Activated CD4-positive, alpha-beta T cell treated with anti-CD3 and anti-CD28 coated beads, Interleukin-2, amount 10 ng/mL, durations not matched to agents 24 days and 14 days (primary cell): ENCODE measurements around the gene PTPRN2. TPM values are rescaled to one million over a fixed set of nuclear protein-coding genes. Genes with fewer than 3 reads are reported as not detected.

Experiments
- DNase-seq: peaks from one replicate; pipeline ENCODE4 v3.0.0; 2022
- H3K27ac Mint-ChIP-seq: one replicate; pipeline ENCODE4 v1.8.0; 2022; ENCODE audit warnings: mild to moderate bottlenecking, mixed read lengths
- H3K27me3 Mint-ChIP-seq: one replicate; pipeline ENCODE4 v1.8.0; 2022; ENCODE audit warnings: mixed read lengths
- H3K36me3 Mint-ChIP-seq: one replicate; pipeline ENCODE4 v1.8.0; 2022; ENCODE audit warnings: low read depth, mild to moderate bottlenecking, mixed read lengths
- H3K4me1 Mint-ChIP-seq: one replicate; pipeline ENCODE4 v1.8.0; 2021; ENCODE audit warnings: mixed read lengths
- H3K4me3 Mint-ChIP-seq: one replicate; pipeline ENCODE4 v1.8.0; 2022; ENCODE audit warnings: mild to moderate bottlenecking, moderate library complexity, mixed read lengths
- H3K9me3 Mint-ChIP-seq: one replicate; pipeline ENCODE4 v1.8.0; 2021; ENCODE audit warnings: mixed read lengths
- intact Hi-C: fragments of 100-400 bp; cut with micrococcal nuclease; formaldehyde crosslinking; loops from one replicate; pipeline ENCODE4 v1.15.1; 2023
- total RNA-seq: library from RNA; stranded (reverse); gene quantifications from 2 replicates; pipeline ENCODE4 v1.2.3, GENCODE V29; 2022

The PTPRN2 gene
- total RNA-seq, 1 donor from 2014 or later = 0.33 TPM

- DNase-seq = no peak
- Mint-ChIP-seq H3K4me1 (no peaks in the 10 kb centered on the region), H3K36me3 (no peaks in the 10 kb centered on the region), H3K9me3 (peaks cover 4% of the 10 kb centered on the region), H3K4me3 (no peak overlapping the region), H3K27ac (no peak overlapping the region), H3K27me3 (no peaks in the 10 kb centered on the region)
- intact Hi-C loops = no loop called here
These were observed 773.6 kb downstream of the PTPRN2 start for GRCh38 chr7:157813741-157814661.

DNA sequence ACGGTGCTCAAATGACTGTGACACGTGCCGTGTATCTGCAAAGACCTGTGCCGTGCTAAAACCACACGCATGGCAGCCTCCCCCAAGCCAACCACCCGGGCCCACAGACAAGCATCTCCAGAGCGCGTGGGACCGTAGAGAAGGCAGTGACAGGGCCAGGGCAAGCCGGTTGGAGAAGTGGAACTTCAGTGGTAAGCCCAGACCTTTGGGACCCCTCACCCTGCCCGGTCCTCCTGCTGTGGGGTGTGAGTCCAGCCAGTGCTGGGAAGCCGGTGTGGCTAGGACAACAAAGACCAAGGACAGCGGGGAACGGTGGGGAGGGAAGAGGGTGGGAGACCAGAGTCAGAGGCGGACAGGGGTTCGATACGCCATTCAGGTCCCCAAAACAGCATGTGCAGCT lies 774.6 kb downstream of the PTPRN2 start:
- intact Hi-C loops = no loop called here
- Mint-ChIP-seq H3K9me3 (peaks cover 4% of the 10 kb centered on the region), H3K4me3 (no peak overlapping the region), H3K36me3 (no peaks in the 10 kb centered on the region), H3K4me1 (no peaks in the 10 kb centered on the region), H3K27ac (no peak overlapping the region), H3K27me3 (no peaks in the 10 kb centered on the region)
- no peak for DNase-seq

- Mint-ChIP-seq H3K27me3 (no peaks in the 10 kb centered on the region), H3K4me3 (no peak overlapping the region)
These were observed 775.7 kb downstream of the PTPRN2 start for GRCh38 chr7:157811946-157812345.

GRCh38 chr7:157809863-157810851 lies 777.5 kb downstream of the PTPRN2 start:
- Mint-ChIP-seq H3K9me3 (no peaks in the 10 kb centered on the region), H3K27me3 (no peaks in the 10 kb centered on the region), H3K4me1 (no peaks in the 10 kb centered on the region), H3K27ac (no peak overlapping the region), H3K36me3 (no peaks in the 10 kb centered on the region), H3K4me3 (no peak overlapping the region)
- DNase-seq = no peak
- intact Hi-C loops = no loop called here

More at GRCh38 chr7:157811946-157812345, 775.7 kb downstream of the PTPRN2 start:
- no peak overlapping the region for H3K27ac Mint-ChIP-seq
- intact Hi-C loops = no loop called here
- no peaks in the 10 kb centered on the region for H3K36me3 Mint-ChIP-seq
- no peaks in the 10 kb centered on the region for H3K9me3 Mint-ChIP-seq
- H3K4me1 Mint-ChIP-seq = no peaks in the 10 kb centered on the region
- no peak for DNase-seq

DNA sequence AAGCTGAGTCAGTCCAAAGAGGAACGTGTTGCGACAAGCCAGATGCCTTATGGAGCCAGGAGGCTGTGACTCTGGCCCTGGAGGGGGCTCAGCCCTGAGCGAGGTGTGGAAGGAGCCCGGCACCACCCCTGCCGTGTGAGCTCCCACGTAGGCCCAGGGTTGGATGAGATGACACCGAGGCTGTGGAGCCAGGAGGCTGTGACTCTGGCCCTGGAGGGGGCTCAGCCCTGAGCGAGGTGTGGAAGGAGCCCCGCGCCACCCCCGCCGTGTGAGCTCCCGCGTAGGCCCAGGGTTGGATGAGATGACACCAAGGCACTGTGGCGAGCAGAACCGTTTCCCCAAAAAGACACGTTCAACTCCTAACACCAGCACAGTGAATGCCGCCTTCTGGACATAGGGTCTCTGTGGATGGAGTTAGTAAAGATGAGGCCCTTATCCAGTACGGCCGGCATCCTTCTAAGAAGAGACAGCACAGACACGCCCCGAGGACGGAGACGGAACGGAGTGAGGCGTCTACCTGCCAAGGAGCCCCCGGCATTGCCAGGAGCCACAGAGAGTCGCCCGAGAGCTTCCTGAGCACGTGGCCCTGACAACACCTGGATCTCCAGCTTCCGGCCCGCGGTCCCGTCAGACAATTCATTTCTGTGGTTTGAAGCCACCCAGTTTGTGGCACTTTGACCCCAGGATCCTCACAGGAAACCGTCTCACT lies 778.3 kb downstream of the PTPRN2 start:
- Mint-ChIP-seq H3K4me1 (no peaks in the 10 kb centered on the region), H3K27me3 (no peaks in the 10 kb centered on the region), H3K4me3 (no peak overlapping the region), H3K27ac (no peak overlapping the region), H3K9me3 (no peaks in the 10 kb centered on the region), H3K36me3 (no peaks in the 10 kb centered on the region)
- no peak for DNase-seq
- intact Hi-C loops = no loop called here

- DNase-seq = no peak
- Mint-ChIP-seq H3K9me3 (no peaks in the 10 kb centered on the region), H3K27me3 (no peaks in the 10 kb centered on the region), H3K4me3 (no peak overlapping the region), H3K36me3 (no peaks in the 10 kb centered on the region), H3K27ac (no peak overlapping the region), H3K4me1 (no peaks in the 10 kb centered on the region)
- intact Hi-C loops = no loop called here
These were observed 779.6 kb downstream of the PTPRN2 start for GRCh38 chr7:157808042-157808441.

DNA sequence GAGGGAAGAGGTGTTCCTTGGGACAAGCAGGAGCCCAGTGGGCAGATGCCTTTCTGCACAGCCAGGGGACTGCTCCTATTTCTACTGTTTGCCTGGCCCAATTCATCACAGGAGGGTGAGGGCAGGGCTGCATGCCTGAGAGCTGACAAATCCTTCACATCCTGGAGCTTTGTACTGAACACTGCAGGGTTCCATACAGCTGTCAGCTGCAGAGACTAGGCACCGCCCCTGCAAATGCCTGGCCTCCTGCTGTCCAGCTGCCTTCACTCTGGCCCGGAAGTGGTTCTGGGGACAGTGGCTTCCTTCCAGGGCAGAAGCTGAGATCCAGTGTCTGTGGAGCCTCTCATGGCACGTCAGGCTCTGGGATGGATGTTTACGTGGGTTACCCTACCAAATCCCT lies 780.1 kb downstream of the PTPRN2 start:
- intact Hi-C loops = no loop called here
- Mint-ChIP-seq H3K4me1 (no peaks in the 10 kb centered on the region), H3K4me3 (no peak overlapping the region)

GRCh38 chr7:157806711-157807110 lies 780.9 kb downstream of the PTPRN2 start:
- Mint-ChIP-seq H3K4me3 (no peak overlapping the region), H3K4me1 (no peaks in the 10 kb centered on the region), H3K36me3 (no peaks in the 10 kb centered on the region), H3K27ac (no peak overlapping the region), H3K27me3 (no peaks in the 10 kb centered on the region), H3K9me3 (no peaks in the 10 kb centered on the region)
- intact Hi-C loops = no loop called here
- no peak for DNase-seq

More for the DNA sequence above, 780.1 kb downstream of the PTPRN2 start:
- Mint-ChIP-seq H3K27ac (no peak overlapping the region), H3K27me3 (no peaks in the 10 kb centered on the region), H3K36me3 (no peaks in the 10 kb centered on the region), H3K9me3 (no peaks in the 10 kb centered on the region)
- DNase-seq = no peak

GRCh38 chr7:157805713-157806112 lies 781.9 kb downstream of the PTPRN2 start:
- H3K4me1 Mint-ChIP-seq = no peaks in the 10 kb centered on the region
- no peaks in the 10 kb centered on the region for H3K9me3 Mint-ChIP-seq
- H3K27me3 Mint-ChIP-seq = no peaks in the 10 kb centered on the region
- no peak overlapping the region for H3K27ac Mint-ChIP-seq
- H3K36me3 Mint-ChIP-seq = no peaks in the 10 kb centered on the region
- no peak for DNase-seq
- no peak overlapping the region for H3K4me3 Mint-ChIP-seq
- intact Hi-C loops = no loop called here

DNA sequence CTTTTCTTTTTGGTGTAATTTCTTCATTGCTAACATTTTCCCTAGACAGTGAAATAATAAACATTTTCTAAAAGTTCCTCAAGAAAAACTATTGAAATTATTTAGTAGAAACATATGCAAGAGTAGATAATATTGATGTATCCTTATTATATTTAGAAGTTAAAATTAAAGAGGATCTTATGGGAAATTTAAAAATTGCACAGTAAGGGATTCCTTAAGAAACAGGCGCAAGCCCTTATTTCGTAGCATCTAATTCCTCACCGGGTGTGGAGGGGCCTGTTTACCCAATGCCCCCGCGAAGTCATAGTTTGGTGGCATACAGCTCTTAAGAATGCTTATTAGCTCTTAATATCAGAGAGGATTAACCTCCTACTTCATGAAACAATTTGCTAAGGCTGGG lies 783.7 kb downstream of the PTPRN2 start:
- Mint-ChIP-seq H3K9me3 (no peaks in the 10 kb centered on the region), H3K36me3 (no peaks in the 10 kb centered on the region), H3K4me3 (no peak overlapping the region), H3K4me1 (no peaks in the 10 kb centered on the region), H3K27ac (no peak overlapping the region), H3K27me3 (no peaks in the 10 kb centered on the region)
- intact Hi-C loops = no loop called here
- no peak for DNase-seq

- intact Hi-C loops = no loop called here
- DNase-seq = no peak
- no peaks in the 10 kb centered on the region for H3K27me3 Mint-ChIP-seq
- H3K9me3 Mint-ChIP-seq = no peaks in the 10 kb centered on the region
- H3K27ac Mint-ChIP-seq = no peak overlapping the region
- no peaks in the 10 kb centered on the region for H3K36me3 Mint-ChIP-seq
- no peaks in the 10 kb centered on the region for H3K4me1 Mint-ChIP-seq
- H3K4me3 Mint-ChIP-seq = no peak overlapping the region
These were observed 785.5 kb downstream of the PTPRN2 start for GRCh38 chr7:157801971-157802675.

DNA sequence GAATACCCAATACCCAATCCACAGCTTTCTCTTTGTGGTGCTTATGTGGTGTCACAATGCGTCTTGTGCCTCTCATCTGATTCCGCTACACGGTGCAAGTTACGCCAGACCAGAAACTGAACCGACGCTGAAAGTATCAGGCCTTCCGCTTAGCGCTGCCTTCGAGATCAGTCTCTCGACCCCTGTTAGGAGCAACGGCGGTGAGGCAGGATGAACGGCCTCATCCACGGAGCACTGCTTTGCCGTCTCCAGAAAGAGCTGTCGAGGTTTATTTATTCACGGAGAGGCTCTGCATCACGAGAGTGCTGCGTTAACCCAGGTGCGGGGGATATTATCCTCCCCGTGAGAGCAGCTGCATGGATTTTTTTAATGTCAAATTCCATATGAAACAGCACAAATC lies 786.5 kb downstream of the PTPRN2 start:
- H3K4me3 Mint-ChIP-seq = no peak overlapping the region
- H3K36me3 Mint-ChIP-seq = no peaks in the 10 kb centered on the region
- no peaks in the 10 kb centered on the region for H3K27me3 Mint-ChIP-seq
- DNase-seq = no peak
- H3K4me1 Mint-ChIP-seq = no peaks in the 10 kb centered on the region
- H3K27ac Mint-ChIP-seq = no peak overlapping the region
- intact Hi-C loops = no loop called here
- no peaks in the 10 kb centered on the region for H3K9me3 Mint-ChIP-seq

GRCh38 chr7:157800281-157800680 lies 787.3 kb downstream of the PTPRN2 start:
- intact Hi-C loops = no loop called here
- Mint-ChIP-seq H3K4me3 (no peak overlapping the region), H3K4me1 (no peaks in the 10 kb centered on the region)

More at GRCh38 chr7:157800281-157800680, 787.3 kb downstream of the PTPRN2 start:
- Mint-ChIP-seq H3K9me3 (no peaks in the 10 kb centered on the region), H3K36me3 (no peaks in the 10 kb centered on the region), H3K27me3 (no peaks in the 10 kb centered on the region), H3K27ac (no peak overlapping the region)
- DNase-seq = no peak
